AG10803 (cell line): ENCODE data around the gene CDK15.

Experiments used
- DNase-seq: peaks from one replicate; pipeline ENCODE4 v3.0.0; 2010; ENCODE audit warnings: low read depth
- H3K4me3 ChIP-seq: 2 replicates; pipeline ENCODE4 v1.5.1; 2011; ENCODE audit warnings: mild to moderate bottlenecking, low read length, control low read depth
- TF ChIP-seq, protein P1 (sequence below): conservative IDR thresholded peaks from 2 replicates; pipeline ENCODE4 v1.5.1; 2011; ENCODE audit warnings: mild to moderate bottlenecking, low read length, control low read depth, inconsistent platforms

The CDK15 gene

GRCh38 chr2:201926067-201926466 lies 119.7 kb downstream of the CDK15 start:
- TF ChIP-seq, protein P1, sequence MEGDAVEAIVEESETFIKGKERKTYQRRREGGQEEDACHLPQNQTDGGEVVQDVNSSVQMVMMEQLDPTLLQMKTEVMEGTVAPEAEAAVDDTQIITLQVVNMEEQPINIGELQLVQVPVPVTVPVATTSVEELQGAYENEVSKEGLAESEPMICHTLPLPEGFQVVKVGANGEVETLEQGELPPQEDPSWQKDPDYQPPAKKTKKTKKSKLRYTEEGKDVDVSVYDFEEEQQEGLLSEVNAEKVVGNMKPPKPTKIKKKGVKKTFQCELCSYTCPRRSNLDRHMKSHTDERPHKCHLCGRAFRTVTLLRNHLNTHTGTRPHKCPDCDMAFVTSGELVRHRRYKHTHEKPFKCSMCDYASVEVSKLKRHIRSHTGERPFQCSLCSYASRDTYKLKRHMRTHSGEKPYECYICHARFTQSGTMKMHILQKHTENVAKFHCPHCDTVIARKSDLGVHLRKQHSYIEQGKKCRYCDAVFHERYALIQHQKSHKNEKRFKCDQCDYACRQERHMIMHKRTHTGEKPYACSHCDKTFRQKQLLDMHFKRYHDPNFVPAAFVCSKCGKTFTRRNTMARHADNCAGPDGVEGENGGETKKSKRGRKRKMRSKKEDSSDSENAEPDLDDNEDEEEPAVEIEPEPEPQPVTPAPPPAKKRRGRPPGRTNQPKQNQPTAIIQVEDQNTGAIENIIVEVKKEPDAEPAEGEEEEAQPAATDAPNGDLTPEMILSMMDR = no peak
- DNase-seq = peak; percentile 63
- H3K4me3 ChIP-seq = no peak overlapping the region

GRCh38 chr2:201928363-201928762 lies 122.0 kb downstream of the CDK15 start:
- no peak for DNase-seq
- no peak overlapping the region for H3K4me3 ChIP-seq
- TF ChIP-seq, protein P1 = no peak

DNA sequence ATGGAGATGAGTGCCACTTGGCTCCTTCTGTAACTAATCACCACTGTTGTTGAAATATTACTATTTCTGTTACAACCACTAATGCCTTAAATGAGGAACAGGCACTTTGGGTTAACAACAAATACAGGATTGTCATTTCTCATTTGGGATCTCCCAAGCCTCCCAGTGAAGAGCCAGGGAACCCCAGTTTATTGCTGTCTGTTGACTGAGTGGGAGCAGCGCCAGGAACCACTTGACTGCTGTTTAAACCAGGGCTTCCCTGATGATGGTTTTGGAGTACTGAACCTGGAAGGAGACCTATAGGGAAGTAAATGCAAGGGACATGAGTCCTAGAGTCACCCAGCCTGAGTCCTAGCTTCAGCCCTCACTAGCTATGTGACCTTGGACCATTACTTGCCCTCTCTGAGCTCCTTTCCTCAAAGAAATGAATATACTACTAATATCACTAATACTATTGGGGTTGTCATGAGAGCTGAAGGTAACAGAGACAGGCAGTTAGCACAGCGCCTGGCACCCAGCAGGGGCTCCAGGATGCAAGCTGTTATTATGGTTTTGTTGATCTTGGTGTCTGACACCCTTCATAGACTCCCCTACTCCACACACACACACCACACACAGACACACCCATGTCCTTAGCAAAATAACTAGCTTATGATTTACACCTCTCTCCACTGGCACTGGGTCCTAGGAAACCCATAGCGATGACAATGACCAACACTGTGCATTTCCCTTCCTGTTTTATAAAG lies 123.1 kb downstream of the CDK15 start:
- DNase-seq = peak; percentile 33
- TF ChIP-seq, protein P1 = no peak

DNA sequence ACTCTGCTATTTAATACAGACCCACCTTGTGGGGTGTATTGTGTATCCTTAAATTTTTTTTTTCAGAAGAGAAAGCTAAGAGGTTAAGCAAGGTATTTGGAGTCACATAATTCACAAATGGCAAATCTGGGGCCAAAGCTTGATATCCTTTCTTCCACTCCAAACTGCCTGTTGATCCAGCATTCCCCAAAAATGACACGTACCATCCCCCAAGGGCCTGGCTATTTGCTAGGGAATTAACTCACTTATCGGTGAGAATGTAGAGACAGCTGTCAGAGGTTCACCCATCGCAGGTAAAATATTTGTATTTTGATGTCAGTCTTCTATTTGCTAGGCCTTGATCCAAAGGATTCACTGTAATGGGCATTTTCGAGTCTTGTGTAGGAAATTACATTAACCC lies 123.7 kb downstream of the CDK15 start:
- no peak overlapping the region for H3K4me3 ChIP-seq
- TF ChIP-seq, protein P1 = no peak
- DNase-seq = no peak

More for the DNA sequence above, 123.1 kb downstream of the CDK15 start:
- no peak overlapping the region for H3K4me3 ChIP-seq

- H3K4me3 ChIP-seq = no peak overlapping the region
- peak; percentile 20 for DNase-seq
- TF ChIP-seq, protein P1 = no peak
Measured at GRCh38 chr2:201930831-201931230, 124.5 kb downstream of the CDK15 start.

- no peak overlapping the region for H3K4me3 ChIP-seq
- TF ChIP-seq, protein P1 = no peak
Measured at GRCh38 chr2:201931475-201931874, 125.1 kb downstream of the CDK15 start.

DNA sequence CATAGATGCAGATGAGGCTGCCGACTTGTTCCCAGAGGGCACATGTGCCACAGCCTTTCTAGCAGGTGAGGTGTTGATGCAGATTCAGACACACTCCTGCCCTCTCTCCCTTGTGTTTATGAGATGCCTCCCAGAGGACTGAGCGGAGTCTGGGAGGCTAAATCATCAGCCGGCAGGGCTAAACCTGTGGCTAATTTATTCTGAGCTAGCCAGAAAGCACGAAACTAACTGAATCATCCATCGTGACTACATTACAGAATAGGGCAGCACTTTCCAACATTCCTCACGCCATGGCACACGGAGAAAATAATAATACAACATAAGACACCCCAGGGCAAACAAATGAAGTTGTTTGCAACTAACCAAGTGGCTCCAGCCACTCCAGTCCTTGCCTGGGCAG lies 125.6 kb downstream of the CDK15 start:
- peak; percentile 80 for DNase-seq
- TF ChIP-seq, protein P1 = no peak

More at GRCh38 chr2:201931475-201931874, 125.1 kb downstream of the CDK15 start:
- no peak for DNase-seq

More for the DNA sequence above, 125.6 kb downstream of the CDK15 start:
- H3K4me3 ChIP-seq = no peak overlapping the region
